Measurements from ENCODE around the gene CELA3A.
"Not testable (repeated sequence)": the region's sequence is repeated elsewhere in the genome, so short reads cannot be mapped to it uniquely, and the experiment has no call there.

DNA sequence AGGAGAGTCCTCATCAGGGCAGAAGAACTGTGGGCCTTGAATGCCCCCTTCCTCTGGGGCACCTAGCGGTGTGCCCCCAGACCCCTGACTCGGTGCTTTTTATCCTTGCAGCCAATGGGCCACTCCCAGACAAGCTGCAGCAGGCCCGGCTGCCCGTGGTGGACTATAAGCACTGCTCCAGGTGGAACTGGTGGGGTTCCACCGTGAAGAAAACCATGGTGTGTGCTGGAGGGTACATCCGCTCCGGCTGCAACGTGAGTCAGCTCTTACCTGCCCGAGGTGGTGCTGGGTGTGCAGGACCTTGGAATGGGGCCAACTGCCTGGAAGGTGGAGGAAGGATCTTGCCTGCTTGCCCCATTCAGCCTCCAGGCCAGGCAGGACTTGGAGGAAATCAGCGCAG is 5.8 kb downstream of the CELA3A start:
- not testable (repeated sequence) for TF ChIP-seq JUND (IDR thresholded peaks at IDR 0.05); CTCF (IDR thresholded peaks at IDR 0.05; ENCODE audit: low read depth, low read length, missing input control); SP1 (IDR thresholded peaks at IDR 0.05); EGR1 (IDR thresholded peaks at IDR 0.05; ENCODE audit: low read depth in 2 of 2); YY1 (IDR thresholded peaks at IDR 0.05); FOXA1 (IDR thresholded peaks at IDR 0.05); TAF1 (conservative IDR thresholded peaks at IDR 0.05); RAD21 (IDR thresholded peaks at IDR 0.05); GABPA (IDR thresholded peaks at IDR 0.05 in 1 of 2, conservative IDR thresholded peaks at IDR 0.05 in 1 of 2); HNF4G (IDR thresholded peaks at IDR 0.05)
- TF ChIP-seq, protein P1, sequence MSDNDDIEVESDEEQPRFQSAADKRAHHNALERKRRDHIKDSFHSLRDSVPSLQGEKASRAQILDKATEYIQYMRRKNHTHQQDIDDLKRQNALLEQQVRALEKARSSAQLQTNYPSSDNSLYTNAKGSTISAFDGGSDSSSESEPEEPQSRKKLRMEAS (IDR thresholded peaks at IDR 0.05) = not testable (repeated sequence)
- TF ChIP-seq, protein P2, sequence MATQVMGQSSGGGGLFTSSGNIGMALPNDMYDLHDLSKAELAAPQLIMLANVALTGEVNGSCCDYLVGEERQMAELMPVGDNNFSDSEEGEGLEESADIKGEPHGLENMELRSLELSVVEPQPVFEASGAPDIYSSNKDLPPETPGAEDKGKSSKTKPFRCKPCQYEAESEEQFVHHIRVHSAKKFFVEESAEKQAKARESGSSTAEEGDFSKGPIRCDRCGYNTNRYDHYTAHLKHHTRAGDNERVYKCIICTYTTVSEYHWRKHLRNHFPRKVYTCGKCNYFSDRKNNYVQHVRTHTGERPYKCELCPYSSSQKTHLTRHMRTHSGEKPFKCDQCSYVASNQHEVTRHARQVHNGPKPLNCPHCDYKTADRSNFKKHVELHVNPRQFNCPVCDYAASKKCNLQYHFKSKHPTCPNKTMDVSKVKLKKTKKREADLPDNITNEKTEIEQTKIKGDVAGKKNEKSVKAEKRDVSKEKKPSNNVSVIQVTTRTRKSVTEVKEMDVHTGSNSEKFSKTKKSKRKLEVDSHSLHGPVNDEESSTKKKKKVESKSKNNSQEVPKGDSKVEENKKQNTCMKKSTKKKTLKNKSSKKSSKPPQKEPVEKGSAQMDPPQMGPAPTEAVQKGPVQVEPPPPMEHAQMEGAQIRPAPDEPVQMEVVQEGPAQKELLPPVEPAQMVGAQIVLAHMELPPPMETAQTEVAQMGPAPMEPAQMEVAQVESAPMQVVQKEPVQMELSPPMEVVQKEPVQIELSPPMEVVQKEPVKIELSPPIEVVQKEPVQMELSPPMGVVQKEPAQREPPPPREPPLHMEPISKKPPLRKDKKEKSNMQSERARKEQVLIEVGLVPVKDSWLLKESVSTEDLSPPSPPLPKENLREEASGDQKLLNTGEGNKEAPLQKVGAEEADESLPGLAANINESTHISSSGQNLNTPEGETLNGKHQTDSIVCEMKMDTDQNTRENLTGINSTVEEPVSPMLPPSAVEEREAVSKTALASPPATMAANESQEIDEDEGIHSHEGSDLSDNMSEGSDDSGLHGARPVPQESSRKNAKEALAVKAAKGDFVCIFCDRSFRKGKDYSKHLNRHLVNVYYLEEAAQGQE (IDR thresholded peaks at IDR 0.05) = not testable (repeated sequence)
- TF ChIP-seq, protein P3, sequence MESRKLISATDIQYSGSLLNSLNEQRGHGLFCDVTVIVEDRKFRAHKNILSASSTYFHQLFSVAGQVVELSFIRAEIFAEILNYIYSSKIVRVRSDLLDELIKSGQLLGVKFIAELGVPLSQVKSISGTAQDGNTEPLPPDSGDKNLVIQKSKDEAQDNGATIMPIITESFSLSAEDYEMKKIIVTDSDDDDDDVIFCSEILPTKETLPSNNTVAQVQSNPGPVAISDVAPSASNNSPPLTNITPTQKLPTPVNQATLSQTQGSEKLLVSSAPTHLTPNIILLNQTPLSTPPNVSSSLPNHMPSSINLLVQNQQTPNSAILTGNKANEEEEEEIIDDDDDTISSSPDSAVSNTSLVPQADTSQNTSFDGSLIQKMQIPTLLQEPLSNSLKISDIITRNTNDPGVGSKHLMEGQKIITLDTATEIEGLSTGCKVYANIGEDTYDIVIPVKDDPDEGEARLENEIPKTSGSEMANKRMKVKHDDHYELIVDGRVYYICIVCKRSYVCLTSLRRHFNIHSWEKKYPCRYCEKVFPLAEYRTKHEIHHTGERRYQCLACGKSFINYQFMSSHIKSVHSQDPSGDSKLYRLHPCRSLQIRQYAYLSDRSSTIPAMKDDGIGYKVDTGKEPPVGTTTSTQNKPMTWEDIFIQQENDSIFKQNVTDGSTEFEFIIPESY (IDR thresholded peaks at IDR 0.05) = not testable (repeated sequence)

Data from liver (tissue), 3 donors.